Breast epithelium (tissue), 4 donors: ENCODE results near the gene CNOT6L. TPM values are rescaled to one million over a fixed set of nuclear protein-coding genes. Genes with fewer than 3 reads are reported as not detected.

Experiments used
- DNase-seq, 2 donors: peaks; one replicate each; pipeline ENCODE4 v3.0.0-alpha.2; 2019; ENCODE audit warnings: low spot score in 2 of 2
- H3K27ac ChIP-seq, 2 donors: fragments of 200-600 bp; sonication (generic) in 1 of 2; one replicate each; pipeline ENCODE4 v1.5.1; 2016 to 2019; ENCODE audit warnings: mild to moderate bottlenecking in 1 of 2
- H3K27me3 ChIP-seq, 2 donors: fragments of 200-600 bp; sonication (generic) in 1 of 2; one replicate each; pipeline versions ENCODE4 v1.5.1 to v1.6.0; 2017 to 2019; ENCODE audit warnings: control low read depth in 1 of 2, mild to moderate bottlenecking in 1 of 2
- H3K36me3 ChIP-seq: fragments of 200-600 bp; one replicate; pipeline ENCODE4 v1.5.1; 2019
- H3K4me1 ChIP-seq, 2 donors: fragments of 200-600 bp; sonication (generic); one replicate each; pipeline ENCODE4 v1.5.1; 2016 to 2019; ENCODE audit warnings: control low read depth in 1 of 2
- H3K4me3 ChIP-seq, 3 donors: fragments of 200-600 bp; sonication (generic); 1 replicate in 2 of 3; 2 replicates in 1 of 3; pipeline ENCODE4 v1.5.1; 2016 to 2019; ENCODE audit warnings: mild to moderate bottlenecking in 3 of 3, moderate library complexity in 2 of 3
- H3K9me3 ChIP-seq, 2 donors: fragments of 200-600 bp; sonication (generic) in 1 of 2; one replicate each; pipeline ENCODE4 v1.5.1; 2016 to 2019; ENCODE audit warnings: control low read depth in 1 of 2
- POLR2A ChIP-seq: fragments of 450-650 bp; IDR thresholded peaks from one replicate; pipeline ENCODE4 v1.6.1; 2016; ENCODE audit warnings: antibody characterized with exemption, mild to moderate bottlenecking, moderate library complexity
- POLR2AphosphoS5 ChIP-seq, 3 donors: sonication (generic); formaldehyde crosslinking; IDR thresholded peaks; one replicate each; pipeline ENCODE4 v1.6.1; 2017; ENCODE audit warnings: antibody characterized with exemption in 3 of 3
- intact Hi-C: fragments of 100-400 bp; cut with DNase I; formaldehyde crosslinking; loops from one replicate; pipeline ENCODE4 v1.15.1; 2023; ENCODE audit warnings: low total_unique reads
- total RNA-seq, 3 donors: library from RNA; depleted of rRNA; stranded (reverse); fragments of >200 nt; gene quantifications; one replicate each; pipeline ENCODE4 v1.1.0, GENCODE V29; 2016
- TF ChIP-seq, protein P1 (sequence below), 3 donors: fragments of 450-650 bp; IDR thresholded peaks; one replicate each; pipeline ENCODE4 v1.5.1; 2016 to 2017; ENCODE audit warnings: antibody characterized with exemption in 3 of 3, mild to moderate bottlenecking in 3 of 3, moderate library complexity in 3 of 3

CNOT6L gene
- total RNA-seq, 3 donors from 2014 or later = 22.4 to 53.1 (median 39.0) TPM

DNA sequence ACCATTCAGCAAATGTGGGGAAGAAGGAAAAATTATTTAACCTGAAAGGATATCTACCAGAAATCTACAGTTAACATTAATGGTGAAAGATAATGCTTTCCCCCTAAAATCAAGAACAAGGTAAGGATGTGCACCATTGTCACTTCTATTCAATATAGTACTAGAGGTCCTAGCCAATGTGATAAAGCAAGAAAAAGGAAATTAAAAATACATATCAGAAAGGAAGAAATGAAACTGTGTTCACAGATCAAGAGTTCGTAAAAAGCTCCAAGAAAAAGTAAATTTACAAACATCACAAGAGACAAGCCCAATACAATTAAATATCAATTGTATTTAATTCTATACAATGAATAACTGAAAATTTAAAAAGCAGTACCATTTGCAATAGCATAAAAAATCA is 57.6 kb downstream of the CNOT6L start:
- no peaks in the 10 kb centered on the region for H3K4me1 ChIP-seq
- intact Hi-C loops = no loop called here

DNA sequence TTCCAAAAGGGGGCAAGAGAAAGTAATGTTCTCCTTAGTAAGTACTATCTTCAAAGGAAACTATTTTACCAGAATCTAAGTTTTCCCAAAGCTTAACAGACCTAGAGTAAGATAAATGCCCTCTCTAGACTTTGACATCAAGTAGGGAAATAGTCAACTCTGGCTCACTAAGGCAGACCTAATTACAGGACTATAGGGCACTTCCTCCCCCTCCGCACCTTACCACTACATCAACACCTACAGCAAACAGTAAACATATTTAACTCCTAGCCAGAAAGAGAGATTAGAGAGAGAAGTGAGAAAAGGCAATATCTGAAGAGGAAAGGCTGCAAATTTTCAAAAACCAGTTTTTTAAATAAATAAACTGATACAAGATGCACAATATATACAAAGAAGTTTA is 60.4 kb downstream of the CNOT6L start:
- TF ChIP-seq POLR2AphosphoS5 (IDR thresholded peaks at IDR 0.05) = no peak
- TF ChIP-seq, protein P1, sequence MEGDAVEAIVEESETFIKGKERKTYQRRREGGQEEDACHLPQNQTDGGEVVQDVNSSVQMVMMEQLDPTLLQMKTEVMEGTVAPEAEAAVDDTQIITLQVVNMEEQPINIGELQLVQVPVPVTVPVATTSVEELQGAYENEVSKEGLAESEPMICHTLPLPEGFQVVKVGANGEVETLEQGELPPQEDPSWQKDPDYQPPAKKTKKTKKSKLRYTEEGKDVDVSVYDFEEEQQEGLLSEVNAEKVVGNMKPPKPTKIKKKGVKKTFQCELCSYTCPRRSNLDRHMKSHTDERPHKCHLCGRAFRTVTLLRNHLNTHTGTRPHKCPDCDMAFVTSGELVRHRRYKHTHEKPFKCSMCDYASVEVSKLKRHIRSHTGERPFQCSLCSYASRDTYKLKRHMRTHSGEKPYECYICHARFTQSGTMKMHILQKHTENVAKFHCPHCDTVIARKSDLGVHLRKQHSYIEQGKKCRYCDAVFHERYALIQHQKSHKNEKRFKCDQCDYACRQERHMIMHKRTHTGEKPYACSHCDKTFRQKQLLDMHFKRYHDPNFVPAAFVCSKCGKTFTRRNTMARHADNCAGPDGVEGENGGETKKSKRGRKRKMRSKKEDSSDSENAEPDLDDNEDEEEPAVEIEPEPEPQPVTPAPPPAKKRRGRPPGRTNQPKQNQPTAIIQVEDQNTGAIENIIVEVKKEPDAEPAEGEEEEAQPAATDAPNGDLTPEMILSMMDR (IDR thresholded peaks at IDR 0.05) = no peak
- no peak for TF ChIP-seq POLR2A
- Histone ChIP-seq H3K27ac (no peak overlapping the region), H3K27me3 (no peaks in the 10 kb centered on the region), H3K4me3 (no peak overlapping the region), H3K4me1 (no peaks in the 10 kb centered on the region), H3K9me3 (peaks cover 0 to 10% of the 10 kb centered on the region in 2 donors), H3K36me3 (no peaks in the 10 kb centered on the region)
- intact Hi-C loops = no loop called here
- no peak for DNase-seq

More for the DNA sequence above, 57.6 kb downstream of the CNOT6L start:
- H3K36me3 ChIP-seq = no peaks in the 10 kb centered on the region
- peaks cover 0 to 10% of the 10 kb centered on the region in 2 donors for H3K9me3 ChIP-seq
- no peaks in the 10 kb centered on the region for H3K27me3 ChIP-seq
- no peak overlapping the region for H3K27ac ChIP-seq
- H3K4me3 ChIP-seq = no peak overlapping the region
- DNase-seq = no peak
- TF ChIP-seq, protein P1 (IDR thresholded peaks at IDR 0.05) = no peak
- TF ChIP-seq POLR2AphosphoS5 (IDR thresholded peaks at IDR 0.05) (no peak), POLR2A (no peak)

DNA sequence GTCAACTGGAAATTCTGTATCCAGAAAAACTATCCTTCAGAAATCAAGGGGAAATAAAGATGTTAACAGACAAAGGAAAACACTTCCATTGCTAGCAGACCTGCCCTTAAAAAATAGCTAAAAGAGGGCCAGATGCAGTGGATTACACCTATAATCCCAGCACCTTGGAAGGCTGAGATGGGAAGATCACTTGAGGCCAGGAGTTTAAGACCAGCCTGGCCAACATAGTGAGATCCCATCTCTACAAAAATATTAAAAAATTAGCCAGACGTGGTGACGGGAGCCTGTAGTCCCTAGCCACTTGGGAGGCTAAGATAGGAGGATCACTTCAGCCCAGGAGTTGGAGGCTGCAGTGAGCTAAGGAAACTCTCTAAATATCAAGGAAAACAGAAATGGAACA is 67.4 kb downstream of the CNOT6L start:
- peaks cover 5 to 14% of the 10 kb centered on the region in 2 donors for H3K9me3 ChIP-seq
- H3K36me3 ChIP-seq = no peaks in the 10 kb centered on the region
- DNase-seq = no peak
- TF ChIP-seq POLR2AphosphoS5 (IDR thresholded peaks at IDR 0.05) (no peak), POLR2A (no peak)
- TF ChIP-seq, protein P1 (IDR thresholded peaks at IDR 0.05) = no peak
- intact Hi-C loops = no loop called here
- H3K27ac ChIP-seq = no peak overlapping the region
- H3K4me1 ChIP-seq = no peaks in the 10 kb centered on the region
- no peaks in the 10 kb centered on the region for H3K27me3 ChIP-seq
- no peak overlapping the region for H3K4me3 ChIP-seq

DNA sequence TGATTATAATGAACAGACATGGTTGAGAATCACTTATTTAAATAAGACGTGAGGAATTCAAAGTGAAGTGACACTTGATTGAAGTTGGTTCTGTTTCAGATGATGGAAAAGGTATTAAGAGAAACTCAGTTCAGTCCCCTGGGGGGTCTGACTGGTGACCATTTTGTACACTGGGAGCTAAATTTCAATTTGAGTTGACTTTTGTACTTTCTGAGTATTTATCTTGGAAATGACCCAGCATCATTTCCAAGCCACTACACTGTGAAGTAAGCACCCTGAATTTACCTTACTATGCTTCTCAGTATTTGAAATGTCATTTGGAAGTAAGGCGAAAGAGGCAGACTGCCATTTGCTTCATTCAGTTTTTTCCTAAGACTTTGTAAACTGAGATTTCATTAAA is 73.4 kb downstream of the CNOT6L start:
- intact Hi-C loops = no loop called here
- TF ChIP-seq POLR2A (no peak), POLR2AphosphoS5 (IDR thresholded peaks at IDR 0.05) (no peak)
- TF ChIP-seq, protein P1 (IDR thresholded peaks at IDR 0.05) = no peak
- H3K4me3 ChIP-seq = no peak overlapping the region
- H3K4me1 ChIP-seq = no peaks in the 10 kb centered on the region
- H3K9me3 ChIP-seq = peaks cover 2 to 5% of the 10 kb centered on the region in 2 donors
- no peak for DNase-seq
- H3K36me3 ChIP-seq = no peaks in the 10 kb centered on the region
- no peaks in the 10 kb centered on the region for H3K27me3 ChIP-seq
- H3K27ac ChIP-seq = no peak overlapping the region

DNA sequence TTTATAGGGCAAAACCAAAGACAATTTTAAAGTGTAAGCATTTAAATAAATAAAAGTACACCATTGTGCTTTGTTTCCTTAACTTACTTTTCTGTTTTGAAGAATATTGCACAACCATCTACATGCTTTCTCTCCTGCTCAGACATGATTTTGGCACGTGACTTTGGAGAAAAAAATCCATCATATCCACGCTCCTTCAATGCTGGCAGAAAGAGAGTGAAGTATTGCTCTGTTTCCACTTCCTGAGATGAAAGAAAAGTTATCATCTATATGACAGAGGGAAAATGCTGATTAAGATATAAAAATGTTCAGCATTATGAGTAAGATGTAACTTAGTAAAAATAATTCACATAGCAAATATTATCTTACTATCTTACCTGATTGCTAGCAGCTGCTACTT is 77.1 kb downstream of the CNOT6L start:
- no peak overlapping the region for H3K4me3 ChIP-seq
- no peak for DNase-seq
- H3K4me1 ChIP-seq = no peaks in the 10 kb centered on the region
- H3K27ac ChIP-seq = no peak overlapping the region
- intact Hi-C loops = no loop called here
- no peaks in the 10 kb centered on the region for H3K9me3 ChIP-seq
- TF ChIP-seq, protein P1 (IDR thresholded peaks at IDR 0.05) = no peak
- TF ChIP-seq POLR2AphosphoS5 (IDR thresholded peaks at IDR 0.05) (no peak), POLR2A (no peak)
- no peaks in the 10 kb centered on the region for H3K36me3 ChIP-seq
- no peaks in the 10 kb centered on the region for H3K27me3 ChIP-seq
